Measurements from ENCODE around the gene PDE3B.

- TF ChIP-seq CTCF (IDR thresholded peaks at IDR 0.05) = no peak
- TF ChIP-seq POLR2A (IDR thresholded peaks at IDR 0.05) = no peak
Measured at GRCh38 chr11:14657841-14658240, 14.2 kb downstream of the PDE3B start.
